Measurements from ENCODE around the gene ZSCAN25. TPM values are rescaled to one million over a fixed set of nuclear protein-coding genes. Genes with fewer than 3 reads are reported as not detected.

Gene ZSCAN25
- total and polyA plus RNA-seq, 2 of the 13 experiments (the other 11 are each of a cell fraction or from before 2014, with no cell fraction given), result 12.1 to 16.8 TPM

DNA sequence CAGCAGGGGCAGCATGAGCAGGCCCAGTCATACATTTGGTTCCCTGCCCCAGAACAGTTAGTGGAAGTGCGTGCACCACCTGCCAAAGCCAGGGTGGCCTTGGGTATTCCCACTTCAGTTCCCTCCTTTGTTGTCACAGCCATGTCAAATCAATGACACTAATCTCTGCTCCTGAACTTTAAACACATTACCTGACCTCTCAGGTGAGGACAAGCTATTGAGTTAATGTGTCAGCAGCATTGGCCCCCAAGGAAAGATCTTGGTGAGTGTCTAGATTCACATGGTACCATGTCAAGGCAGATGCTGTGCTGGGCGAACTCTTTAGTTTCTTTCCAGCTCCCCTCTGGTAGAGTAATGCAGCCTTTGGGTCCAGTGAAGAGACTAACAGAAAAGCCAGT, 60.9 kb downstream of the ZSCAN25 start (continued):
- TF ChIP-seq ZNF205 (CRISPR knock-in tag; IDR thresholded peaks at IDR 0.05) (no peak; the same call in 1 of the 2 replicates), ZNF772 (CRISPR knock-in tag; IDR thresholded peaks at IDR 0.05) (no peak), ARNTL (CRISPR knock-in tag; IDR thresholded peaks at IDR 0.05) (peak; percentile 59; the same call in 1 of the 2 replicates), KAT8 (CRISPR knock-in tag; IDR thresholded peaks at IDR 0.05) (peak; percentile 59; the same call in 1 of the 2 replicates), ZC3H13 (CRISPR knock-in tag; IDR thresholded peaks at IDR 0.05) (no peak), MZF1 (CRISPR knock-in tag; IDR thresholded peaks at IDR 0.05; ENCODE audit: borderline replicate concordance) (no peak), TP53 (CRISPR knock-in tag; conservative IDR thresholded peaks at IDR 0.05) (0 out of 2 replicates have a peak, but pooled peaks have one; percentile 61), FOXM1 (CRISPR knock-in tag; IDR thresholded peaks at IDR 0.05) (no peak), MATR3 (CRISPR knock-in tag; IDR thresholded peaks at IDR 0.05) (no peak), GABPB1 (CRISPR knock-in tag; IDR thresholded peaks at IDR 0.05) (no peak), NFIC (IDR thresholded peaks at IDR 0.05; ENCODE audit: low read length) (no peak), HDAC2 (CRISPR knock-in tag; IDR thresholded peaks at IDR 0.05) (peak; percentile 94), ZBTB8A (CRISPR knock-in tag; IDR thresholded peaks at IDR 0.05; ENCODE audit: borderline replicate concordance, low read depth) (no peak), ZNF121 (CRISPR knock-in tag; IDR thresholded peaks at IDR 0.05) (no peak), SRSF4 (IDR thresholded peaks at IDR 0.05; ENCODE audit: low read depth, low read length, poor library complexity, severe bottlenecking) (no peak), ZFP82 (CRISPR knock-in tag; IDR thresholded peaks at IDR 0.05; ENCODE audit: borderline replicate concordance) (peak; percentile 54; the same call in 1 of the 2 replicates), MYNN (CRISPR knock-in tag; IDR thresholded peaks at IDR 0.05; ENCODE audit: low read depth) (no peak), CHD2 (IDR thresholded peaks at IDR 0.05; ENCODE audit: low read depth, low read length) (no peak), AHR (CRISPR knock-in tag; IDR thresholded peaks at IDR 0.05) (no peak), MIER2 (CRISPR knock-in tag; IDR thresholded peaks at IDR 0.05) (peak; percentile 71; the same call in 1 of the 2 replicates), HDAC1 (CRISPR knock-in tag; IDR thresholded peaks at IDR 0.05) (peak; percentile 98)
- TF ChIP-seq, protein P1, sequence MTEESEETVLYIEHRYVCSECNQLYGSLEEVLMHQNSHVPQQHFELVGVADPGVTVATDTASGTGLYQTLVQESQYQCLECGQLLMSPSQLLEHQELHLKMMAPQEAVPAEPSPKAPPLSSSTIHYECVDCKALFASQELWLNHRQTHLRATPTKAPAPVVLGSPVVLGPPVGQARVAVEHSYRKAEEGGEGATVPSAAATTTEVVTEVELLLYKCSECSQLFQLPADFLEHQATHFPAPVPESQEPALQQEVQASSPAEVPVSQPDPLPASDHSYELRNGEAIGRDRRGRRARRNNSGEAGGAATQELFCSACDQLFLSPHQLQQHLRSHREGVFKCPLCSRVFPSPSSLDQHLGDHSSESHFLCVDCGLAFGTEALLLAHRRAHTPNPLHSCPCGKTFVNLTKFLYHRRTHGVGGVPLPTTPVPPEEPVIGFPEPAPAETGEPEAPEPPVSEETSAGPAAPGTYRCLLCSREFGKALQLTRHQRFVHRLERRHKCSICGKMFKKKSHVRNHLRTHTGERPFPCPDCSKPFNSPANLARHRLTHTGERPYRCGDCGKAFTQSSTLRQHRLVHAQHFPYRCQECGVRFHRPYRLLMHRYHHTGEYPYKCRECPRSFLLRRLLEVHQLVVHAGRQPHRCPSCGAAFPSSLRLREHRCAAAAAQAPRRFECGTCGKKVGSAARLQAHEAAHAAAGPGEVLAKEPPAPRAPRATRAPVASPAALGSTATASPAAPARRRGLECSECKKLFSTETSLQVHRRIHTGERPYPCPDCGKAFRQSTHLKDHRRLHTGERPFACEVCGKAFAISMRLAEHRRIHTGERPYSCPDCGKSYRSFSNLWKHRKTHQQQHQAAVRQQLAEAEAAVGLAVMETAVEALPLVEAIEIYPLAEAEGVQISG (CRISPR knock-in tag; IDR thresholded peaks at IDR 0.05), result peak; percentile 59
- TF ChIP-seq, protein P2, sequence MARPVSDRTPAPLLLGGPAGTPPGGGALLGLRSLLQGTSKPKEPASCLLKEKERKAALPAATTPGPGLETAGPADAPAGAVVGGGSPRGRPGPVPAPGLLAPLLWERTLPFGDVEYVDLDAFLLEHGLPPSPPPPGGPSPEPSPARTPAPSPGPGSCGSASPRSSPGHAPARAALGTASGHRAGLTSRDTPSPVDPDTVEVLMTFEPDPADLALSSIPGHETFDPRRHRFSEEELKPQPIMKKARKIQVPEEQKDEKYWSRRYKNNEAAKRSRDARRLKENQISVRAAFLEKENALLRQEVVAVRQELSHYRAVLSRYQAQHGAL (CRISPR knock-in tag; IDR thresholded peaks at IDR 0.05; ENCODE audit: not compliant biosample characterization), result no peak
- TF ChIP-seq, protein P3, sequence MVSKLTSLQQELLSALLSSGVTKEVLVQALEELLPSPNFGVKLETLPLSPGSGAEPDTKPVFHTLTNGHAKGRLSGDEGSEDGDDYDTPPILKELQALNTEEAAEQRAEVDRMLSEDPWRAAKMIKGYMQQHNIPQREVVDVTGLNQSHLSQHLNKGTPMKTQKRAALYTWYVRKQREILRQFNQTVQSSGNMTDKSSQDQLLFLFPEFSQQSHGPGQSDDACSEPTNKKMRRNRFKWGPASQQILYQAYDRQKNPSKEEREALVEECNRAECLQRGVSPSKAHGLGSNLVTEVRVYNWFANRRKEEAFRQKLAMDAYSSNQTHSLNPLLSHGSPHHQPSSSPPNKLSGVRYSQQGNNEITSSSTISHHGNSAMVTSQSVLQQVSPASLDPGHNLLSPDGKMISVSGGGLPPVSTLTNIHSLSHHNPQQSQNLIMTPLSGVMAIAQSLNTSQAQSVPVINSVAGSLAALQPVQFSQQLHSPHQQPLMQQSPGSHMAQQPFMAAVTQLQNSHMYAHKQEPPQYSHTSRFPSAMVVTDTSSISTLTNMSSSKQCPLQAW (CRISPR knock-in tag; IDR thresholded peaks at IDR 0.05), result peak; percentile 90
- TF ChIP-seq, protein P4, sequence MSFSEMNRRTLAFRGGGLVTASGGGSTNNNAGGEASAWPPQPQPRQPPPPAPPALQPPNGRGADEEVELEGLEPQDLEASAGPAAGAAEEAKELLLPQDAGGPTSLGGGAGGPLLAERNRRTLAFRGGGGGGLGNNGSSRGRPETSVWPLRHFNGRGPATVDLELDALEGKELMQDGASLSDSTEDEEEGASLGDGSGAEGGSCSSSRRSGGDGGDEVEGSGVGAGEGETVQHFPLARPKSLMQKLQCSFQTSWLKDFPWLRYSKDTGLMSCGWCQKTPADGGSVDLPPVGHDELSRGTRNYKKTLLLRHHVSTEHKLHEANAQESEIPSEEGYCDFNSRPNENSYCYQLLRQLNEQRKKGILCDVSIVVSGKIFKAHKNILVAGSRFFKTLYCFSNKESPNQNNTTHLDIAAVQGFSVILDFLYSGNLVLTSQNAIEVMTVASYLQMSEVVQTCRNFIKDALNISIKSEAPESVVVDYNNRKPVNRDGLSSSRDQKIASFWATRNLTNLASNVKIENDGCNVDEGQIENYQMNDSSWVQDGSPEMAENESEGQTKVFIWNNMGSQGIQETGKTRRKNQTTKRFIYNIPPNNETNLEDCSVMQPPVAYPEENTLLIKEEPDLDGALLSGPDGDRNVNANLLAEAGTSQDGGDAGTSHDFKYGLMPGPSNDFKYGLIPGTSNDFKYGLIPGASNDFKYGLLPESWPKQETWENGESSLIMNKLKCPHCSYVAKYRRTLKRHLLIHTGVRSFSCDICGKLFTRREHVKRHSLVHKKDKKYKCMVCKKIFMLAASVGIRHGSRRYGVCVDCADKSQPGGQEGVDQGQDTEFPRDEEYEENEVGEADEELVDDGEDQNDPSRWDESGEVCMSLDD (CRISPR knock-in tag; IDR thresholded peaks at IDR 0.05; ENCODE audit: borderline replicate concordance), result no peak

Data from HepG2 (cell line).